Peyer's patch (tissue), 4 donors: ENCODE measurements around the gene ZBTB42.

Source experiments
- CTCF ChIP-seq, 6 experiments: fragments of 450-650 bp in 4 of 6; fragments of 200-600 bp in 2 of 6; sonication (generic) in 1 of 6; IDR thresholded peaks; one replicate each; pipeline ENCODE4 v1.5.1; 2017 to 2019; ENCODE audit warnings: antibody characterized with exemption in 6 of 6, mild to moderate bottlenecking in 3 of 6, moderate library complexity in 1 of 6
- POLR2A ChIP-seq, 2 donors: fragments of 450-650 bp; IDR thresholded peaks; one replicate each; pipeline ENCODE4 v1.5.1; 2017; ENCODE audit warnings: antibody characterized with exemption in 2 of 2, mild to moderate bottlenecking in 2 of 2, moderate library complexity in 2 of 2

- TF ChIP-seq CTCF (IDR thresholded peaks at IDR 0.05) (no peak), POLR2A (IDR thresholded peaks at IDR 0.05) (no peak)
Observed at GRCh38 chr14:104852280-104852663, 51.4 kb downstream of the ZBTB42 start.
